HepG2 (cell line): ENCODE results near the gene HOXC9. TPM values are rescaled to one million over a fixed set of nuclear protein-coding genes. Genes with fewer than 3 reads are reported as not detected.

Experiments used
- ATAC-seq: fragments of 200-7000 bp; cut with Tn5 transposase; 3 replicates; pipeline ENCODE4 v1.9.1; 2020; ENCODE audit warnings: mild to moderate bottlenecking, moderate library complexity
- BruUV-seq: library from RNA; stranded (reverse); fragments of 400-500 nt; replicated peaks from 2 replicates; lab custom pipeline; 2021; lab: Mats Ljungman, UMichigan
- CTCF ChIA-PET: fragments of 300-600 bp; formaldehyde crosslinking; extraction: SDS; loops from one replicate; lab custom pipeline; 2021; ENCODE audit warnings: low total read pairs, inconsistent platforms, low intra/inter-chr PET ratio; lab: Yijun Ruan, JAX
- POLR2A ChIA-PET: fragments of 350-600 bp; sonication (Branson Sonifier 250); formaldehyde crosslinking; loops from one replicate; lab custom pipeline; 2020; ENCODE audit warnings: antibody characterized with exemption, inconsistent platforms; lab: Yijun Ruan, JAX
- DNase-seq: peaks from one replicate; pipeline ENCODE4 v3.0.0-alpha.2; 2015; ENCODE audit warnings: low spot score
- FAIRE-seq: peaks from 3 replicates; lab custom pipeline; 2011; peaks lifted over from hg19 to GRCh38; lab: Jason Lieb, UNC
- H2AFZ ChIP-seq: one replicate; pipeline ENCODE4 v1.6.1; 2011; ENCODE audit warnings: low read length, inconsistent platforms
- H3K27ac ChIP-seq: fragments of 300-600 bp; 3 replicates; pipeline ENCODE4 v1.8.0; 2011; ENCODE audit warnings: mixed run types, mild to moderate bottlenecking, mixed read lengths, low read length, inconsistent platforms; ENCODE audit not compliant: insufficient read depth; ENCODE audit errors: extremely low read length
- H3K27me3 ChIP-seq, 2 experiments: fragments of 200-600 bp in 1 of 2; 2 replicates in 1 of 2; 3 replicates in 1 of 2; pipeline versions ENCODE4 v1.6.0 to v1.8.0; 2011; ENCODE audit warnings: low read length in 2 of 2, mild to moderate bottlenecking in 2 of 2, moderate library complexity in 2 of 2, inconsistent platforms in 1 of 2; ENCODE audit not compliant: insufficient read depth in 2 of 2, control insufficient read depth in 1 of 2
- H3K36me3 ChIP-seq, 2 experiments: fragments of 200-600 bp in 1 of 2; replicated peaks in 1 of 2; 2 replicates in 1 of 2; 3 replicates in 1 of 2; pipeline versions ENCODE4 v1.5.1 to v1.8.0; 2011; ENCODE audit warnings: low read length in 2 of 2, inconsistent platforms in 1 of 2; ENCODE audit not compliant: insufficient read depth in 2 of 2, control insufficient read depth in 1 of 2
- H3K4me1 ChIP-seq: 2 replicates; pipeline ENCODE4 v1.5.1; 2012; ENCODE audit warnings: low read length, inconsistent platforms; ENCODE audit not compliant: insufficient read depth
- H3K4me2 ChIP-seq: 2 replicates; pipeline ENCODE4 v1.6.0; 2011; ENCODE audit warnings: low read depth, low read length, inconsistent platforms
- H3K4me3 ChIP-seq, 3 experiments: fragments of 200-600 bp in 1 of 3; sonication (generic), shearing (Covaris generic) in 1 of 3; replicated peaks in 1 of 3; 2 replicates each; pipeline ENCODE4 v1.5.1; 2011 to 2016; ENCODE audit warnings: low read length in 3 of 3, inconsistent platforms in 2 of 3, low read depth in 2 of 3, mild to moderate bottlenecking in 2 of 3, control low read depth in 1 of 3, mixed read lengths in 1 of 3; ENCODE audit not compliant: insufficient read depth in 1 of 3
- H3K79me2 ChIP-seq: one replicate; pipeline ENCODE4 v1.6.1; 2011; ENCODE audit warnings: low read length, inconsistent platforms; ENCODE audit not compliant: insufficient read depth
- H3K9ac ChIP-seq: 2 replicates; pipeline ENCODE4 v1.6.0; 2011; ENCODE audit warnings: mild to moderate bottlenecking, low read depth, low read length, inconsistent platforms; ENCODE audit not compliant: insufficient read depth
- H3K9me3 ChIP-seq: 2 replicates; pipeline ENCODE4 v1.5.1; 2012; ENCODE audit warnings: mild to moderate bottlenecking, low read length
- H4K20me1 ChIP-seq: 2 replicates; pipeline ENCODE4 v1.6.0; 2011; ENCODE audit warnings: inconsistent platforms, mild to moderate bottlenecking, low read length, moderate library complexity; ENCODE audit not compliant: insufficient read depth
- ATF3 ChIP-seq: sonication (generic); formaldehyde crosslinking; IDR thresholded peaks from 2 replicates; pipeline ENCODE4 v1.4.0; 2020; ENCODE audit warnings: missing genetic modification reagents
- JUND ChIP-seq: sonication (generic); formaldehyde crosslinking; IDR thresholded peaks from 2 replicates; pipeline ENCODE4 v1.8.0; 2022; ENCODE audit warnings: mild to moderate bottlenecking, missing genetic modification reagents
- NFIB ChIP-seq: sonication (generic); formaldehyde crosslinking; IDR thresholded peaks from 2 replicates; pipeline ENCODE4 v1.9.0; 2021; ENCODE audit warnings: missing genetic modification reagents, mild to moderate bottlenecking, borderline replicate concordance
- PATZ1 ChIP-seq: sonication (generic); formaldehyde crosslinking; IDR thresholded peaks from 2 replicates; pipeline ENCODE4 v1.4.0; 2020; ENCODE audit warnings: missing genetic modification reagents
- PCBP1 ChIP-seq: fragments of 200-400 bp; formaldehyde crosslinking; IDR thresholded peaks from 2 replicates; pipeline ENCODE4 v1.6.1; 2017; ENCODE audit warnings: mild to moderate bottlenecking, low read depth, low read length, borderline replicate concordance
- ZNF225 ChIP-seq: sonication (generic); formaldehyde crosslinking; IDR thresholded peaks from 2 replicates; pipeline ENCODE4 v1.4.0; 2020; ENCODE audit warnings: mild to moderate bottlenecking, missing genetic modification reagents
- ZNF460 ChIP-seq: sonication (generic); formaldehyde crosslinking; IDR thresholded peaks from 2 replicates; pipeline ENCODE4 v1.5.1; 2020; ENCODE audit warnings: missing genetic modification reagents, mild to moderate bottlenecking, borderline replicate concordance
- ZNF547 ChIP-seq: sonication (generic); formaldehyde crosslinking; IDR thresholded peaks from 2 replicates; pipeline ENCODE4 v1.5.1; 2020; ENCODE audit warnings: mild to moderate bottlenecking, missing genetic modification reagents
- ZNF558 ChIP-seq: sonication (generic); formaldehyde crosslinking; IDR thresholded peaks from 2 replicates; pipeline ENCODE4 v1.9.0; 2022; ENCODE audit warnings: mild to moderate bottlenecking, missing genetic modification reagents, borderline replicate concordance
- ZSCAN25 ChIP-seq: sonication (generic); formaldehyde crosslinking; IDR thresholded peaks from 2 replicates; pipeline ENCODE4 v1.8.0; 2022; ENCODE audit warnings: mild to moderate bottlenecking, missing genetic modification reagents
- WGBS: methylation state at CpG from one replicate; pipeline ENCODE4 v1.1.6; 2017; ENCODE audit warnings: low lambda C conversion rate; 5-methylcytosine and 5-hydroxymethylcytosine counted together
- in situ Hi-C: cut with HindIII; loops from 2 replicates; pipeline ENCODE4 v1.10.0; 2017; ENCODE audit warnings: low pct_unique_long_range_greater_than_20kb; ENCODE audit not compliant: extremely low pct_ligation_motif_present
- intact Hi-C: fragments of 100-400 bp; cut with micrococcal nuclease; formaldehyde crosslinking; loops from one replicate; pipeline ENCODE4 v1.10.0; 2022; ENCODE audit not compliant: unreplicated experiment
- polyA plus RNA-seq, 8 experiments: library from polyadenylated mRNA; depleted of rRNA in 3 of 8; stranded (reverse) in 7 of 8; unstranded in 1 of 8; fragments of >200 nt; fragmentation: Illumina TruSeq in 4 of 8; extraction: Trizol in 4 of 8; gene quantifications; 2 replicates each; pipeline versions ENCODE4 v1.2.1 to v1.2.3, GENCODE V29; 2011 to 2016; ENCODE audit warnings: low read depth in 4 of 8, missing spikeins in 1 of 8, mixed read lengths in 1 of 8; ENCODE audit not compliant: insufficient read depth in 1 of 8
- total RNA-seq, 5 experiments: library from RNA; depleted of rRNA; stranded (reverse); fragments of >200 nt; fragmentation: Illumina TruSeq; extraction: Trizol; gene quantifications; 2 replicates each; pipeline ENCODE4 v1.2.3, GENCODE V29; 2016; ENCODE audit warnings: low read depth in 1 of 5

HOXC9 gene
- total and polyA plus RNA-seq, 2 of the 13 experiments (the other 11 are each of a cell fraction or from before 2014, with no cell fraction given): 0.11 to 1.1 TPM

GRCh38 chr12:54038284-54038870 is 38.4 kb downstream of the HOXC9 start:
- no peak for ATAC-seq
- POLR2A ChIA-PET: no interaction called here
- 31% methylated on average over 3 of the region's 5 CpGs for WGBS
- BruUV-seq: no TSS peak
- H3K79me2 ChIP-seq: no peaks in the 10 kb centered on the region
- H3K4me3 ChIP-seq: no peak overlapping the region
- no peaks in the 10 kb centered on the region for H3K4me1 ChIP-seq
- TF ChIP-seq ZNF225 (CRISPR knock-in tag) (no peak), PATZ1 (CRISPR knock-in tag) (no peak), ATF3 (CRISPR knock-in tag) (no peak), ZNF460 (no peak), JUND (CRISPR knock-in tag) (no peak), PCBP1 (no peak), ZSCAN25 (CRISPR knock-in tag) (no peak), NFIB (CRISPR knock-in tag) (no peak), ZNF558 (CRISPR knock-in tag) (no peak), ZNF547 (no peak)
- TF ChIP-seq, all 625 proteins: peak for 0
- Histone ChIP-seq H3K27me3 (peaks cover 8 to 59% of the 10 kb centered on the region in 2 experiments), H3K4me2 (no peak overlapping the region), H3K9me3 (no peaks in the 10 kb centered on the region), H3K27ac (no peak overlapping the region), H2AFZ (no peak overlapping the region), H3K9ac (no peak overlapping the region), H4K20me1 (no peaks in the 10 kb centered on the region), H3K36me3 (no peaks in the 10 kb centered on the region)
- no peak for DNase-seq
- in situ Hi-C loops (no loop called here), intact Hi-C loops (no loop called here)
- no peak for FAIRE-seq
- CTCF ChIA-PET: no interaction called here
